Activated CD4-positive, alpha-beta memory T cell treated with anti-CD3 and anti-CD28 coated beads, Interleukin-2, amount 10 ng/mL, durations not matched to agents 7 days and 5 days (primary cell): ENCODE data around the gene BANP. TPM values are rescaled to one million over a fixed set of nuclear protein-coding genes. Genes with fewer than 3 reads are reported as not detected.
"Not testable (repeated sequence)": the region's sequence is repeated elsewhere in the genome, so short reads cannot be mapped to it uniquely, and the experiment has no call there.

Experiments
- CTCF ChIA-PET: fragments of 350-600 bp; sonication (Branson Sonifier 250); formaldehyde crosslinking; loops from one replicate; lab custom pipeline; 2021; ENCODE audit warnings: antibody characterized with exemption, inconsistent platforms; lab: Charles Lee
- POLR2A ChIA-PET: fragments of 350-600 bp; sonication (Branson Sonifier 250); formaldehyde crosslinking; loops from one replicate; lab custom pipeline; 2021; ENCODE audit warnings: antibody characterized with exemption; lab: Charles Lee
- DNase-seq: peaks from one replicate; pipeline ENCODE4 v3.0.0-alpha.2; 2020
- H3K27ac Mint-ChIP-seq: one replicate; pipeline ENCODE4 v1.8.0; 2021; ENCODE audit warnings: mild to moderate bottlenecking, mixed read lengths
- H3K27me3 Mint-ChIP-seq: one replicate; pipeline ENCODE4 v1.8.0; 2021; ENCODE audit warnings: mixed read lengths
- H3K36me3 Mint-ChIP-seq: one replicate; pipeline ENCODE4 v1.8.0; 2021; ENCODE audit warnings: low read depth, mixed read lengths
- H3K4me1 Mint-ChIP-seq: one replicate; pipeline ENCODE4 v1.8.0; 2021; ENCODE audit warnings: mixed read lengths
- H3K4me3 Mint-ChIP-seq: one replicate; pipeline ENCODE4 v1.8.0; 2021; ENCODE audit warnings: mild to moderate bottlenecking, mixed read lengths
- H3K9me3 Mint-ChIP-seq: one replicate; pipeline ENCODE4 v1.8.0; 2021; ENCODE audit warnings: mixed read lengths
- total RNA-seq, 2 experiments: library from RNA; stranded (reverse); gene quantifications; one replicate each; pipeline ENCODE4 v1.2.3, GENCODE V29; 2021

Gene BANP
- total RNA-seq, 2 experiments from 2014 or later = 33.6 to 38.9 TPM

GRCh38 chr16:87932475-87933139 is 18.6 kb upstream of the BANP start:
- H3K4me3 Mint-ChIP-seq, H3K36me3 Mint-ChIP-seq, POLR2A ChIA-PET, H3K27ac Mint-ChIP-seq, CTCF ChIA-PET, H3K4me1 Mint-ChIP-seq, H3K27me3 Mint-ChIP-seq, H3K9me3 Mint-ChIP-seq, DNase-seq: not testable (repeated sequence)

DNA sequence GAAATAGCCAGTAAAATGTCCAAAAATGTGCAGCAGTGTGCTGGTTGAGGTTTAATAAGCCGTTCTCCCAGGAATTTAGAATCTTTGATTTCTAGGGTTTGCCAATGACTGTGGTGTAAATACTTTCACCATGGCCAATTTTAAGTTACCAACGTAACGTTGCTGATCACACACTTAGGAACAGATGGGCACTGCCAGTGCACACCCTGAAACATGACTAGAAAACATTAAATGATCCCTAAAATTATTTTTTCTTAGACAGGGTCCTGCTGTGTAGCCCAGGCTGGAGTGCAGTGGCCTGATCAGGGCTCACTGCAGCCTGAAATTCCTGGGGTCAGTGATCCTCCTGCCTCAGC is 18.1 kb upstream of the BANP start:
- Mint-ChIP-seq H3K4me3 (no peak overlapping the region), H3K36me3 (no peaks in the 10 kb centered on the region), H3K27ac (no peak overlapping the region), H3K4me1 (no peaks in the 10 kb centered on the region), H3K27me3 (peaks cover 3% of the 10 kb centered on the region), H3K9me3 (no peaks in the 10 kb centered on the region)
- no peak for DNase-seq
- ChIA-PET POLR2A (no interaction called here), CTCF (no interaction called here)

GRCh38 chr16:87934752-87935425 is 16.3 kb upstream of the BANP start:
- POLR2A ChIA-PET, DNase-seq, H3K4me3 Mint-ChIP-seq, H3K27me3 Mint-ChIP-seq, CTCF ChIA-PET, H3K36me3 Mint-ChIP-seq, H3K27ac Mint-ChIP-seq, H3K9me3 Mint-ChIP-seq, H3K4me1 Mint-ChIP-seq: not testable (repeated sequence)

GRCh38 chr16:87936016-87936374 is 15.2 kb upstream of the BANP start:
- H3K27ac Mint-ChIP-seq, H3K4me3 Mint-ChIP-seq, CTCF ChIA-PET, H3K4me1 Mint-ChIP-seq, DNase-seq, H3K27me3 Mint-ChIP-seq, H3K9me3 Mint-ChIP-seq, POLR2A ChIA-PET, H3K36me3 Mint-ChIP-seq: not testable (repeated sequence)

DNA sequence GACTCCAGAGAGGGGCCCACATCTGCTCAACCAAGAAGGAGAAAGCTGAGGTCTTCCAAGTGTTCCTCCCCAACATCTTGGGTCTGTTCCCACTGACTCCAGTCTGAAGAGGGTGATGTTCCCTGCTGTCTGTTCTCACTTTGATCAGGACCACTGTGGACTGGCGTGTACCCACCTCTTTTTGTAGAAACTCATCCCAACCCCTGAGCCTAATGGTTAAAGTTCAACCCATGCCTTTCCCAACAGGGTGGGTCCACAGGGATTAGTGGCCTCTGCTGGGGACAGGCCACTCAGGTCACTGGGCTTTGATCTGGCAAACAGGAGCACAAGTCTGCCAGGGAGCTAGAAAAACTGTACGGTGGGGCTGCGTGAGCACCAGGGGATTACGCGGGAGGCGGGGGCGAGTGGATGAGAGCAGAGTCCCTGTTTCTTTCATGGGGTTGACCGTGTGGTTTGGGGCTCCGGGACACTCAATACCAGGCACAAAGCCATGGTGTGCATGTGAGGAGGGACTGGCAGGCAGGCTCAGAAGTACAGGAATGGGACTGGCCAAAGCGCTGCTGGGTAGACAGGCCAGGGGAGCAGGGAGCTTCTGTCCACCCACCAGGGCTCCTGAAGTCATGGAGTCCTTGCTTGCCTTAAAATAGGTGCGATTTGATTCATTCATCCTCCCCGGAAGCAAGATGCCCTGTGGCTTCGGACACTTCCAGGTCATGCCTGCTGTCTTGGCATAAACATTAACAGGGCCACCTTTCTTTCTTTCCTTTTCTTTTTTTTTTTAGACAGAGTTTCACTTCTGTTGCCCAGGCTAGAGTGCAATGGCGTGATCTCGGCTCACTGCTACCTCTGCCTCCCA is 14.6 kb upstream of the BANP start, which contains the start of gene CA5A:
CA5A (minus strand) TSS at position 155 of the 856 bp plus-strand sequence; CDS start at position 76, 79 bp downstream.
- no peak within 1 kb of the TSS for H3K27ac Mint-ChIP-seq
- ChIA-PET CTCF (no interaction called here), POLR2A (no interaction called here)

DNA sequence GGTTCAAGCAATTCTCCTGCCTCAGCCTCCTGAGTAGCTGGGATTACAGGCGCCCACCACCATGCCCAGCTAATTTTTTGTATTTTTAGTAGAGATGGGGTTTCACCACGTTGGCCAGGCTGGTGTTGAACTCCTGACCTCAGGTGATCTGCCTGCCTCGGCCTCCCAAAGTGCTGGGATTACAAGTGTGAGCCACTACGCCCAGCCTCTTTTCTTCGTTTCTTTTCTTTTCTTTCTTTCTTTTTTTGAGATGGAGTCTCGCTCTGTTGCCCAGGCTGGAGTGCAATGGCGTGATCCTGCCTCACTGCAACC is 14.0 kb upstream of the BANP start:
- H3K27ac Mint-ChIP-seq, H3K4me1 Mint-ChIP-seq, H3K27me3 Mint-ChIP-seq, H3K4me3 Mint-ChIP-seq, CTCF ChIA-PET, POLR2A ChIA-PET, H3K36me3 Mint-ChIP-seq, DNase-seq, H3K9me3 Mint-ChIP-seq: not testable (repeated sequence)

More for the DNA sequence above, 14.6 kb upstream of the BANP start, which contains the start of gene CA5A:
- DNase-seq = no peak
- Mint-ChIP-seq H3K27me3 (peaks cover 3% of the 10 kb centered on the region), H3K4me3 (no peak within 1 kb of the TSS), H3K4me1 (no peaks in the 10 kb centered on the region), H3K36me3 (no peaks in the 10 kb centered on the region), H3K9me3 (peaks cover 3% of the 10 kb centered on the region)

- peaks cover 3% of the 10 kb centered on the region for H3K27me3 Mint-ChIP-seq
- no peak overlapping the region for H3K27ac Mint-ChIP-seq
- H3K4me1 Mint-ChIP-seq = no peaks in the 10 kb centered on the region
- H3K36me3 Mint-ChIP-seq = no peaks in the 10 kb centered on the region
- ChIA-PET CTCF (no interaction called here), POLR2A (no interaction called here)
- no peak overlapping the region for H3K4me3 Mint-ChIP-seq
- H3K9me3 Mint-ChIP-seq = peaks cover 3% of the 10 kb centered on the region
- DNase-seq = no peak
These were observed 12.8 kb upstream of the BANP start for GRCh38 chr16:87938412-87938949.

DNA sequence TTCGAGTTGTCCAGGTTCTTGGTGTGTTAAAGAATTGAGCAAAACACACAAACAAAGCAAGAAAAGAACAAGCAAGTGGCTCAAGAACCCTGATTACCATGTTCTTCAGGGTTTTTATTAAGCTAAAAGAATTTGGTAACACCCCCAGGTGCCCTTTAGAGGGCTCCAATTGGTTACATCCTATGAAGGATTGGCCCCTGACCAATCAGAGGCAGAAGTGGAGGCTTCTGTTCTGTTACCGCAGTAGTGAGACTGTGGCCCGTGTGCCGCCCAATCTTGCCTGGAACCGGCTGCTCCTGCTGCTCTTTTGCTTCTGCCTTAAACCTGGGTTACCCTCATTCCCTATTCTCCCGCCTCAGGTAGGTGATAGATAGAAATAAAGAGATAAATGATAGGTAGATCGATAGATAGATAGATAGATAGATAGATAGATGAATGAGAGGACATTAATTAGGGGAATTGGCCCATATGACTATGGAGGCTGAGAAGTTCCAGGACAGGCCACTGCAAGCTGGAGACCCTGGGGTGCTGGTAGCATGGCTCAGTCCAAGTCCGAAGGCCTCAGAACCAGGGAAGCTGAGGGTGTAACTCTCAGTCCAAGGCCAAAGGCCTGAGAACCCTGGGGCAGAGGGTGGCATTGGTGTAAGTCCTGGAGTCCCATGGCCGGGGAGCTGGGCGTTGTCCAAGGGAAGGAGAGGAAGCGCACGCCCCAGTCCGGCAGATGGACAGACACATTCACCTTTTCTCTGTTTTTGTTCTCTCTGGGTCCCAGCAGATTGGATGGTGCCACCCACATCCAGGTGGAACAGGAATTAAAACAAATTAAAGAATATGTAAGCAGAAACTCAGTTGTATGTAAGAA is 11.4 kb upstream of the BANP start:
- no peaks in the 10 kb centered on the region for H3K36me3 Mint-ChIP-seq

GRCh38 chr16:87942680-87943079 is 8.6 kb upstream of the BANP start:
- Mint-ChIP-seq H3K4me3 (no peak overlapping the region), H3K9me3 (peaks cover 3% of the 10 kb centered on the region), H3K36me3 (no peaks in the 10 kb centered on the region), H3K4me1 (peaks cover 5% of the 10 kb centered on the region), H3K27ac (no peak overlapping the region), H3K27me3 (peaks cover 3% of the 10 kb centered on the region)
- DNase-seq = no peak
- POLR2A ChIA-PET = no interaction called here
- CTCF ChIA-PET = no interaction called here

More for the DNA sequence above, 11.4 kb upstream of the BANP start:
- Mint-ChIP-seq H3K9me3 (peaks cover 3% of the 10 kb centered on the region), H3K4me3 (no peak overlapping the region), H3K27ac (no peak overlapping the region), H3K4me1 (no peaks in the 10 kb centered on the region), H3K27me3 (peaks cover 3% of the 10 kb centered on the region)
- CTCF ChIA-PET = no interaction called here
- POLR2A ChIA-PET = no interaction called here
- DNase-seq = no peak

DNA sequence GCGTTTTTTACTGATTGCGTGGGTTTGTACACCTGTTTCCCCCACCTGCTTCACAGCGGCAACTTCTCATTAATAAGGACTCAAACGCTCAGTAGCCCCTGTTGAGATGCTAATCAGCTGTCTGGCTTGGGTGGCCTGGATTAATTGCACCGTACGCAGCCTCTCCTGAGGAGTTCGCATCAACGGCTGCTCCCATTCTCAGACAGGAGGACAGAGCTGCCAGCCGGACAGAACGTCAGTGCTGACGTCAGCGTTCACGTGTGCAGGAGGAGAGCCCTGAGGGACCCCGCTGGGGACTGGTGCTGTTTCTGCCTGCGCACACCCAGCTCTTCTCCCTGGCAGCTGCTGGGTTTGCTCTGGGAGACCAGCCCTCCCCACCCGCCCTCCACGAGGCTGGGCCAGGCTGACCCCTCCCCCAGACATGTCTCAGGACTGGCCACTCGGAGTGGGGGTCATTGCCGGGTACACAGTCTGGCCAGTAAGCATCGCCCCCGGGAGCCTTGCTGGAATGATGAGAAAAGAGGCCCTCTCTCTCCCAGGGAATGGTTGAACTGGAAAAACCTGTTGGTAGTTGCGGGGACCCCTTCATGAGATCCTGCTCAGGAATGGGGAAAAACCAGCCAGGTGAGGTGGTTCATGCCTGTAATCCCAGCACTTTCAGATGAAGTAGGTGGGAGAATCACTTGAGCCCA is 5.7 kb upstream of the BANP start:
- H3K9me3 Mint-ChIP-seq = no peaks in the 10 kb centered on the region
- DNase-seq = no peak
- no peak overlapping the region for H3K27ac Mint-ChIP-seq
- no peaks in the 10 kb centered on the region for H3K36me3 Mint-ChIP-seq
- H3K4me3 Mint-ChIP-seq = no peak overlapping the region
- ChIA-PET POLR2A (no interaction called here), CTCF (no interaction called here)
- peaks cover 27% of the 10 kb centered on the region for H3K4me1 Mint-ChIP-seq
- no peaks in the 10 kb centered on the region for H3K27me3 Mint-ChIP-seq

DNA sequence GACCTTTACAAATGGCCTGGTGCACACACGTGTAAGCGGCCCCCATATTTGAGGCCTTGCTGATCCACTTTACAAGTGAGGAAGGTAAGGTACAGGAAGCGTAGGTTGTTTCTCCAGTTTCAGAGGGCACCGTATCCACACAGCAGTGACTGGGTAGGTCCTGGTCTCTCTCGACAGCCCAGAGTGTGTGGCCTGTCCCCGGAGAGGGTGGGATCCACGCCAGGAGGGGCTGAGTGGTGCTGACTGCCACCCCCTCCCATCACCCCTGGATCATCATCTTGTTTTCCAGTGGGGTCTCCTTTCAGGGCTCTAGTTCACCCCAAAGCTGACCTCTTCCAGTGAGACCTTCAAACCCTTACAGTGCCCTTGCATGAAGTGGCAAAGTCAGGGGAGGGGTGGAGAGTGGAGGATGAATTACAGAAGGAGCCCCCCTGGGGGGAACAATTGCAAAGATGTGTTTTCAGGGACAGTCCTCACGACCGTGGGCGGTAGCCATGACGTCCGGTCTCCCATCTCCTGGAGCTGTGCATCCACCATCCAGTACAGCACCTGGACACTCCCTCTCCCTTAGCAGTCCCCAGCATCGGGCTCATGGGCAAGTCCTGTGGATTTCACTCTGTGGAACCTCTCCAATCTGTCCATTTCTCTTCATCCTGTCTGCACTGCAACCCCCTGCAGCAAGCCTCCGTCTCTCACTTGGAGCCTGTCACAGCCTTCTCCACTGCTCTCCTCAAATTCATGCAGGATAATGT is 4.5 kb upstream of the BANP start:
- no peak for DNase-seq
- Mint-ChIP-seq H3K27ac (no peak overlapping the region), H3K9me3 (no peaks in the 10 kb centered on the region), H3K4me1 (peaks cover 30% of the 10 kb centered on the region), H3K4me3 (no peak overlapping the region), H3K36me3 (no peaks in the 10 kb centered on the region), H3K27me3 (no peaks in the 10 kb centered on the region)
- POLR2A ChIA-PET = interaction anchor here (1.8 kb wide), 1 partner anchor 11 kb away, joined by 6 read pairs; no protein-coding TSS in a partner anchor
- CTCF ChIA-PET = no interaction called here
